GM12864 (cell line): Measurements from ENCODE around the gene TFEB.

Source experiments
- DNase-seq: peaks from one replicate; pipeline ENCODE4 v3.0.0-alpha.2; 2011; ENCODE audit warnings: low read depth
- H3K4me3 ChIP-seq: 2 replicates; pipeline ENCODE4 v1.5.1; 2011; ENCODE audit warnings: mild to moderate bottlenecking, low read depth, low read length, control low read depth
- CTCF ChIP-seq: IDR thresholded peaks from 2 replicates; pipeline ENCODE4 v1.5.1; 2011; ENCODE audit warnings: low read depth, mild to moderate bottlenecking, moderate library complexity, low read length, control low read depth, inconsistent platforms; ENCODE audit errors: missing control alignments

TFEB gene

GRCh38 chr6:41682056-41682477, 53.3 kb downstream of the TFEB start:
- DNase-seq = no peak
- TF ChIP-seq CTCF = peak; percentile 76
- no peak overlapping the region for H3K4me3 ChIP-seq

- no peak for DNase-seq
Observed at GRCh38 chr6:41680182-41680965, 55.0 kb downstream of the TFEB start.

DNA sequence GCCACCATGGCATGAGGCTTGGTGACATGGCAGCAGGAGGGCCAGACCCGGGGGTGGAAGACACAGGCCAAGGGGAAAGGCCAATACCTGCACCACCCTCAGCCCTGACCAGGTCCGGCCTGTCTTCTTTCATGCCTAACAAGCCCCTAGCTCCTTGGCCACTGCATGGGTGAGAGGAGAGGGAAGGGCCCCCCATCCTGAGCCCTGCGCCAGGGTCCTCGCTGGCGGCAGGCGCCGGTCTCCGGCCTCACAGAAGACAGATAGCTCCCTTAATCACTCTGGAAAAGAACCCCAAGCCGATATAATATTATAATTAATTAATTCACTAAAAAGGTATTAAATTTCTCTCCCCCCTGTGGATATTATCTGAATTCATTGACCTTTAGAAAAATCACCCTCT, 55.7 kb downstream of the TFEB start:
- H3K4me3 ChIP-seq = no peak overlapping the region
- no peak for DNase-seq
- no peak for TF ChIP-seq CTCF

More at GRCh38 chr6:41680182-41680965, 55.0 kb downstream of the TFEB start:
- no peak for TF ChIP-seq CTCF
- H3K4me3 ChIP-seq = no peak overlapping the region

GRCh38 chr6:41678511-41679084, 56.8 kb downstream of the TFEB start:
- H3K4me3 ChIP-seq = no peak overlapping the region
- TF ChIP-seq CTCF = no peak
- DNase-seq = no peak

- no peak overlapping the region for H3K4me3 ChIP-seq
- no peak for DNase-seq
- no peak for TF ChIP-seq CTCF
Observed at GRCh38 chr6:41677124-41677921, 58.1 kb downstream of the TFEB start.

GRCh38 chr6:41676431-41676830, 59.0 kb downstream of the TFEB start:
- no peak overlapping the region for H3K4me3 ChIP-seq
- no peak for TF ChIP-seq CTCF
- DNase-seq = no peak
